MM.1S (cell line): ENCODE results near the gene F11.

Experiments used
- DNase-seq: peaks from one replicate; pipeline ENCODE4 v3.0.0-alpha.2; 2015
- H2AFZ ChIP-seq: fragments of 300-600 bp; sonication (generic); 2 replicates; pipeline ENCODE4 v1.6.0; 2016; ENCODE audit warnings: antibody characterized with exemption, low read length
- H3F3A ChIP-seq: fragments of 300-600 bp; sonication (generic); 2 replicates; pipeline ENCODE4 v1.6.1; 2016; ENCODE audit warnings: mild to moderate bottlenecking, antibody characterized with exemption, low read length, moderate library complexity, mixed read lengths; ENCODE audit not compliant: insufficient read depth
- H3K27ac ChIP-seq: fragments of 300-600 bp; sonication (generic); 2 replicates; pipeline ENCODE4 v1.5.1; 2016; ENCODE audit warnings: mild to moderate bottlenecking, low read length
- H3K27me3 ChIP-seq: fragments of 300-600 bp; sonication (generic); replicated peaks from 2 replicates; pipeline ENCODE4 v1.6.0; 2016; ENCODE audit warnings: low read length; ENCODE audit not compliant: insufficient read depth
- H3K36me3 ChIP-seq: fragments of 300-600 bp; sonication (generic); replicated peaks from 2 replicates; pipeline ENCODE4 v1.6.1; 2016; ENCODE audit warnings: mild to moderate bottlenecking, low read length, mixed read lengths; ENCODE audit not compliant: insufficient read depth
- H3K4me1 ChIP-seq: fragments of 300-600 bp; sonication (generic); 2 replicates; pipeline ENCODE4 v1.6.1; 2016; ENCODE audit warnings: low read length, mixed read lengths
- H3K4me2 ChIP-seq: fragments of 300-600 bp; sonication (generic); 2 replicates; pipeline ENCODE4 v1.6.0; 2016; ENCODE audit warnings: low read depth, low read length
- H3K4me3 ChIP-seq: fragments of 300-600 bp; sonication (generic); 2 replicates; pipeline ENCODE4 v1.5.1; 2016; ENCODE audit warnings: low read length, mixed read lengths
- H3K79me2 ChIP-seq: fragments of 300-600 bp; sonication (generic); 2 replicates; pipeline ENCODE4 v1.6.1; 2016; ENCODE audit warnings: mixed run types, low read length, mixed read lengths
- H3K9ac ChIP-seq: fragments of 300-600 bp; sonication (generic); 2 replicates; pipeline ENCODE4 v1.6.1; 2016; ENCODE audit warnings: low read length, mixed read lengths
- H3K9me2 ChIP-seq: fragments of 300-600 bp; sonication (generic); replicated peaks from 2 replicates; pipeline ENCODE4 v1.6.1; 2016; ENCODE audit warnings: mild to moderate bottlenecking, low read length, mixed read lengths; ENCODE audit not compliant: insufficient read depth
- H3K9me3 ChIP-seq: fragments of 300-600 bp; sonication (generic); replicated peaks from 2 replicates; pipeline ENCODE4 v1.6.1; 2016; ENCODE audit warnings: mild to moderate bottlenecking, low read length, mixed read lengths; ENCODE audit not compliant: insufficient read depth
- H4K20me1 ChIP-seq: fragments of 300-600 bp; sonication (generic); 2 replicates; pipeline ENCODE4 v1.6.1; 2016; ENCODE audit warnings: mild to moderate bottlenecking, low read length, moderate library complexity, mixed read lengths; ENCODE audit not compliant: insufficient read depth
- CTCF ChIP-seq: fragments of 300-600 bp; sonication (generic); IDR thresholded peaks from 2 replicates; pipeline ENCODE4 v1.5.1; 2016; ENCODE audit warnings: antibody characterized with exemption, low read length, mixed read lengths
- EZH2 ChIP-seq: fragments of 300-600 bp; sonication (generic); optimal IDR thresholded peaks from 2 replicates; pipeline ENCODE3; 2017; ENCODE audit warnings: low read depth, mild to moderate bottlenecking, antibody characterized with exemption, low read length, mixed read lengths
- EZH2phosphoT487 ChIP-seq: fragments of 300-600 bp; sonication (generic); IDR thresholded peaks from 2 replicates; pipeline ENCODE4 v1.6.1; 2018; ENCODE audit warnings: antibody characterized with exemption, low read length

Gene F11

DNA sequence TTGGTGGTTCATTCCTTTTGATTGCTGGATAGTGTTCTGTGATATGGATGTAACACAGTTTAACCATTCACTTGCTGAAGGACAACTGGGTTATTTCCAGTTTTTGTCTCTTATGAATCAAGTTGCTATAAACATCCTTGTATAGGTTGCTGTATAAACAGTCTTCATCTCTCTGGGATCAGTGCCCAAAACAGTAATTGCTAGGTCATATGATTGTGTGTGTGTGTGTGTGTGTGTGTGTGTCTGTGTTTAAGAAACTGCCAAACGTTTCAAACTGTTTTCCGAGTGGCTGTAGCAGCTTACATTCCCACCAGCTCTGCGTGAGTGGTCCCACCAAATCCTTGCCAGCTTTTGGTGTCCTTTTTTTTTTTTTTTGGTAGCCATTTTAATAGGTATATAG lies 60.4 kb downstream of the F11 start:
- Histone ChIP-seq H3F3A (no peaks in the 10 kb centered on the region), H3K4me1 (no peaks in the 10 kb centered on the region)

DNA sequence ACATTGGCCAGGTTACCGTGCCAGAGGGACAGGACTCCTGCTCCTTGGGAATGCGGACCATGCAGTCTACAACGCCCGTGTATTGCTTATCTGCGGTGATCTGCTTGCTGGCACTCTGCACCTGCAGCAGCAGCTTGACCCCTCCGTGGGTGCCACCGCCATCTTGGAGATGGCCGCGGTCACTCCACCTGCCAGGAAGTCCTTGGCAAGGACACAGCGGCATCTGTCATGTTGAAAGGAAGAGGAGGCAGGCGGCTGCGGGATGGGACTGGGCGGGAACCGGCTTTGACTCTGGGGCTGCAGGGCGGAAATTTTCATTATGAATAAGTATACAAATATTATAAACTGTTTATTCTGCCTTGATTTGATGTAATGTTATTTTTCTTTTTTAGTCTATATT lies 63.4 kb downstream of the F11 start:
- H3K79me2 ChIP-seq = no peaks in the 10 kb centered on the region
- no peak overlapping the region for H3K9ac ChIP-seq
- no peaks in the 10 kb centered on the region for H4K20me1 ChIP-seq
- H2AFZ ChIP-seq = no peak overlapping the region
- H3K27me3 ChIP-seq = no peaks in the 10 kb centered on the region
- H3K9me3 ChIP-seq = no peaks in the 10 kb centered on the region
- no peak overlapping the region for H3K4me3 ChIP-seq
- H3K9me2 ChIP-seq = no peaks in the 10 kb centered on the region
- H3K36me3 ChIP-seq = no peaks in the 10 kb centered on the region
- H3K4me2 ChIP-seq = no peak overlapping the region
- H3K4me1 ChIP-seq = no peaks in the 10 kb centered on the region
- DNase-seq = no peak
- no peak overlapping the region for H3K27ac ChIP-seq
- no peak for TF ChIP-seq CTCF
- no peak for TF ChIP-seq EZH2
- TF ChIP-seq EZH2phosphoT487 = no peak
- no peaks in the 10 kb centered on the region for H3F3A ChIP-seq

More for the DNA sequence above, 60.4 kb downstream of the F11 start:
- Histone ChIP-seq H3K36me3 (no peaks in the 10 kb centered on the region), H3K79me2 (no peaks in the 10 kb centered on the region), H3K9ac (no peak overlapping the region), H3K9me2 (no peaks in the 10 kb centered on the region), H3K27ac (no peak overlapping the region), H2AFZ (no peak overlapping the region), H3K9me3 (no peaks in the 10 kb centered on the region), H3K4me3 (no peak overlapping the region), H4K20me1 (no peaks in the 10 kb centered on the region), H3K27me3 (no peaks in the 10 kb centered on the region), H3K4me2 (no peak overlapping the region)
- no peak for TF ChIP-seq EZH2
- TF ChIP-seq CTCF = no peak
- no peak for TF ChIP-seq EZH2phosphoT487
- no peak for DNase-seq

- Histone ChIP-seq H3K4me2 (no peak overlapping the region), H2AFZ (no peak overlapping the region), H4K20me1 (no peaks in the 10 kb centered on the region), H3K27ac (no peak overlapping the region), H3K79me2 (no peaks in the 10 kb centered on the region), H3K9me3 (no peaks in the 10 kb centered on the region), H3K36me3 (no peaks in the 10 kb centered on the region), H3K4me3 (no peak overlapping the region), H3K27me3 (no peaks in the 10 kb centered on the region), H3F3A (no peaks in the 10 kb centered on the region), H3K9ac (no peak overlapping the region), H3K9me2 (no peaks in the 10 kb centered on the region), H3K4me1 (no peaks in the 10 kb centered on the region)
- no peak for DNase-seq
- TF ChIP-seq EZH2 = no peak
- TF ChIP-seq EZH2phosphoT487 = no peak
- TF ChIP-seq CTCF = no peak
Observed at GRCh38 chr4:186330368-186330767, 64.4 kb downstream of the F11 start.
